ENCODE results near the gene KRT78. TPM values are rescaled to one million over a fixed set of nuclear protein-coding genes. Genes with fewer than 3 reads are reported as not detected.

Gene KRT78
- total and polyA plus RNA-seq, 4 donors, result 0.06 TPM; not detected in 3

DNA sequence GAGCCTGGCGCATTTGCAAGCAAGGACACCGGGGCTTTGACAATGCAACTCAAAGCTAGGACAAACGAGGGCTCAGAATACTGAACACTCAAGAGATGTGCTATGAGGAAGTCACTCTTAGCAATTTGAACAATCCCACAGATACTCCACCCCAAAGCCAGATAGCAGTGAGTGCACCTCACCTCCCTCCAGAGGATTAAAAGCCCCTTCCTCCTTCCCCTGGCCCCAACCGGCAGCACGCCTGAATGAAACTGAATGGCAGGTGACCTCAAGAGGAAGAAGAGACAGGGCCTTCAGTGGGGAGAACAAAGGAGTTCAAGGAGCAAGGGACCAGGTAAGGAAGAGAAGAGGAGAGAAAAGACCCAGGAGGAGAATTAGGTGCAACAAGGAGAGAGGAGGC lies 1.9 kb upstream of the KRT78 start:
- peaks cover 0 to 4% (median 0%) of the 10 kb centered on the region in 4 donors for H3K27me3 ChIP-seq (ENCODE audit: control insufficient read depth in 4 of 4, insufficient read depth in 4 of 4, low read length in 3 of 4)
- no peak for DNase-seq (ENCODE audit: low spot score)
- no peaks in the 10 kb centered on the region for H3K9me3 ChIP-seq (ENCODE audit: control insufficient read depth in 4 of 4, low read length in 3 of 4)
- no peak overlapping the region for H3K4me3 ChIP-seq (ENCODE audit: low read depth in 1 of 3, low read length in 3 of 3)
- TF ChIP-seq GABPA (IDR thresholded peaks at IDR 0.05 in 1 of 2, conservative IDR thresholded peaks at IDR 0.05 in 1 of 2) (no peak), EGR1 (IDR thresholded peaks at IDR 0.05; ENCODE audit: low read depth in 2 of 2) (no peak), TAF1 (conservative IDR thresholded peaks at IDR 0.05) (no peak), FOXA1 (IDR thresholded peaks at IDR 0.05) (no peak), HNF4G (IDR thresholded peaks at IDR 0.05) (no peak), FOXA2 (IDR thresholded peaks at IDR 0.05) (no peak), SP1 (IDR thresholded peaks at IDR 0.05) (no peak)
- TF ChIP-seq, protein P1, sequence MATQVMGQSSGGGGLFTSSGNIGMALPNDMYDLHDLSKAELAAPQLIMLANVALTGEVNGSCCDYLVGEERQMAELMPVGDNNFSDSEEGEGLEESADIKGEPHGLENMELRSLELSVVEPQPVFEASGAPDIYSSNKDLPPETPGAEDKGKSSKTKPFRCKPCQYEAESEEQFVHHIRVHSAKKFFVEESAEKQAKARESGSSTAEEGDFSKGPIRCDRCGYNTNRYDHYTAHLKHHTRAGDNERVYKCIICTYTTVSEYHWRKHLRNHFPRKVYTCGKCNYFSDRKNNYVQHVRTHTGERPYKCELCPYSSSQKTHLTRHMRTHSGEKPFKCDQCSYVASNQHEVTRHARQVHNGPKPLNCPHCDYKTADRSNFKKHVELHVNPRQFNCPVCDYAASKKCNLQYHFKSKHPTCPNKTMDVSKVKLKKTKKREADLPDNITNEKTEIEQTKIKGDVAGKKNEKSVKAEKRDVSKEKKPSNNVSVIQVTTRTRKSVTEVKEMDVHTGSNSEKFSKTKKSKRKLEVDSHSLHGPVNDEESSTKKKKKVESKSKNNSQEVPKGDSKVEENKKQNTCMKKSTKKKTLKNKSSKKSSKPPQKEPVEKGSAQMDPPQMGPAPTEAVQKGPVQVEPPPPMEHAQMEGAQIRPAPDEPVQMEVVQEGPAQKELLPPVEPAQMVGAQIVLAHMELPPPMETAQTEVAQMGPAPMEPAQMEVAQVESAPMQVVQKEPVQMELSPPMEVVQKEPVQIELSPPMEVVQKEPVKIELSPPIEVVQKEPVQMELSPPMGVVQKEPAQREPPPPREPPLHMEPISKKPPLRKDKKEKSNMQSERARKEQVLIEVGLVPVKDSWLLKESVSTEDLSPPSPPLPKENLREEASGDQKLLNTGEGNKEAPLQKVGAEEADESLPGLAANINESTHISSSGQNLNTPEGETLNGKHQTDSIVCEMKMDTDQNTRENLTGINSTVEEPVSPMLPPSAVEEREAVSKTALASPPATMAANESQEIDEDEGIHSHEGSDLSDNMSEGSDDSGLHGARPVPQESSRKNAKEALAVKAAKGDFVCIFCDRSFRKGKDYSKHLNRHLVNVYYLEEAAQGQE (IDR thresholded peaks at IDR 0.05), result no peak
- TF ChIP-seq, protein P2, sequence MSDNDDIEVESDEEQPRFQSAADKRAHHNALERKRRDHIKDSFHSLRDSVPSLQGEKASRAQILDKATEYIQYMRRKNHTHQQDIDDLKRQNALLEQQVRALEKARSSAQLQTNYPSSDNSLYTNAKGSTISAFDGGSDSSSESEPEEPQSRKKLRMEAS (IDR thresholded peaks at IDR 0.05), result no peak
- TF ChIP-seq, protein P3, sequence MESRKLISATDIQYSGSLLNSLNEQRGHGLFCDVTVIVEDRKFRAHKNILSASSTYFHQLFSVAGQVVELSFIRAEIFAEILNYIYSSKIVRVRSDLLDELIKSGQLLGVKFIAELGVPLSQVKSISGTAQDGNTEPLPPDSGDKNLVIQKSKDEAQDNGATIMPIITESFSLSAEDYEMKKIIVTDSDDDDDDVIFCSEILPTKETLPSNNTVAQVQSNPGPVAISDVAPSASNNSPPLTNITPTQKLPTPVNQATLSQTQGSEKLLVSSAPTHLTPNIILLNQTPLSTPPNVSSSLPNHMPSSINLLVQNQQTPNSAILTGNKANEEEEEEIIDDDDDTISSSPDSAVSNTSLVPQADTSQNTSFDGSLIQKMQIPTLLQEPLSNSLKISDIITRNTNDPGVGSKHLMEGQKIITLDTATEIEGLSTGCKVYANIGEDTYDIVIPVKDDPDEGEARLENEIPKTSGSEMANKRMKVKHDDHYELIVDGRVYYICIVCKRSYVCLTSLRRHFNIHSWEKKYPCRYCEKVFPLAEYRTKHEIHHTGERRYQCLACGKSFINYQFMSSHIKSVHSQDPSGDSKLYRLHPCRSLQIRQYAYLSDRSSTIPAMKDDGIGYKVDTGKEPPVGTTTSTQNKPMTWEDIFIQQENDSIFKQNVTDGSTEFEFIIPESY (IDR thresholded peaks at IDR 0.05), result no peak
- no peaks in the 10 kb centered on the region for H3K4me1 ChIP-seq (ENCODE audit: control insufficient read depth in 4 of 4, insufficient read depth in 4 of 4, low read length in 3 of 4)
- H3K9ac ChIP-seq (ENCODE audit: low read depth in 1 of 2, low read length in 2 of 2), result no peak overlapping the region
- H3K36me3 ChIP-seq (ENCODE audit: control insufficient read depth in 4 of 4, insufficient read depth in 3 of 4, low read depth in 1 of 4, low read length in 3 of 4), result no peaks in the 10 kb centered on the region
- H3K27ac ChIP-seq (ENCODE audit: low read depth in 1 of 2, low read length in 2 of 2), result no peak overlapping the region
- WGBS, result 81% methylated on average over 5 of the region's 5 CpGs

DNA sequence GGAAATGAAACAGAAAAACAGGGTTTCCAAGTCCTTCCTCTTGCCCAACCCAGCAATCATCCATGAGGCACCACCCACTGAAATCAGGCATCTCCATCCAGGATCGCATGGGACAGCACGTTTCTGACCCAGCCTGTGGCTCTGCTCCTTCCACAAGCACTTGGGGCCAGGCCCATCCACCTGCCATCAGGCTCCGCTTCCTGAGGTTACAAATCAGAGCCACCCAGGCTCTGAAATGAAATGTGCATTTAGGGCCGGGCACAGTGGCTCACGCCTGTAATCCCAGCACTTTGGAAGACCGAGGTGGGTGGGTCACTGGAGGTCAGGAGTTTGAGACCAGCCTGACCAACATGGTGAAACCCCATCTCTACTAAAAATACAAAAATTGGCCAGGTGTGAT lies 717 bp upstream of the KRT78 start:
- Histone ChIP-seq H3K36me3 (ENCODE audit: control insufficient read depth in 4 of 4, insufficient read depth in 3 of 4, low read depth in 1 of 4, low read length in 3 of 4) (no peaks in the 10 kb centered on the region), H3K4me1 (ENCODE audit: control insufficient read depth in 4 of 4, insufficient read depth in 4 of 4, low read length in 3 of 4) (no peaks in the 10 kb centered on the region), H3K9ac (ENCODE audit: low read depth in 1 of 2, low read length in 2 of 2) (no peak overlapping the region), H3K9me3 (ENCODE audit: control insufficient read depth in 4 of 4, low read length in 3 of 4) (no peaks in the 10 kb centered on the region), H3K27me3 (ENCODE audit: control insufficient read depth in 4 of 4, insufficient read depth in 4 of 4, low read length in 3 of 4) (peaks cover 0 to 4% (median 0%) of the 10 kb centered on the region in 4 donors), H3K4me3 (ENCODE audit: low read depth in 1 of 3, low read length in 3 of 3) (no peak overlapping the region), H3K27ac (ENCODE audit: low read depth in 1 of 2, low read length in 2 of 2) (no peak overlapping the region)
- 85% methylated on average over 6 of the region's 6 CpGs for WGBS
- DNase-seq (ENCODE audit: low spot score), result no peak
- TF ChIP-seq GABPA (IDR thresholded peaks at IDR 0.05 in 1 of 2, conservative IDR thresholded peaks at IDR 0.05 in 1 of 2) (no peak), NR2F2 (IDR thresholded peaks at IDR 0.05) (no peak), FOXA2 (IDR thresholded peaks at IDR 0.05) (no peak), HNF4A (conservative IDR thresholded peaks at IDR 0.05) (no peak), YY1 (IDR thresholded peaks at IDR 0.05) (no peak), HNF4G (IDR thresholded peaks at IDR 0.05) (no peak), JUND (IDR thresholded peaks at IDR 0.05) (no peak), EGR1 (IDR thresholded peaks at IDR 0.05; ENCODE audit: low read depth in 2 of 2) (no peak), FOXA1 (IDR thresholded peaks at IDR 0.05) (no peak), TAF1 (conservative IDR thresholded peaks at IDR 0.05) (no peak), RAD21 (IDR thresholded peaks at IDR 0.05) (no peak), SP1 (IDR thresholded peaks at IDR 0.05) (no peak), RXRA (IDR thresholded peaks at IDR 0.05) (no peak)
- TF ChIP-seq, protein P3 (IDR thresholded peaks at IDR 0.05), result no peak
- TF ChIP-seq, protein P2 (IDR thresholded peaks at IDR 0.05), result no peak
- TF ChIP-seq, protein P4, sequence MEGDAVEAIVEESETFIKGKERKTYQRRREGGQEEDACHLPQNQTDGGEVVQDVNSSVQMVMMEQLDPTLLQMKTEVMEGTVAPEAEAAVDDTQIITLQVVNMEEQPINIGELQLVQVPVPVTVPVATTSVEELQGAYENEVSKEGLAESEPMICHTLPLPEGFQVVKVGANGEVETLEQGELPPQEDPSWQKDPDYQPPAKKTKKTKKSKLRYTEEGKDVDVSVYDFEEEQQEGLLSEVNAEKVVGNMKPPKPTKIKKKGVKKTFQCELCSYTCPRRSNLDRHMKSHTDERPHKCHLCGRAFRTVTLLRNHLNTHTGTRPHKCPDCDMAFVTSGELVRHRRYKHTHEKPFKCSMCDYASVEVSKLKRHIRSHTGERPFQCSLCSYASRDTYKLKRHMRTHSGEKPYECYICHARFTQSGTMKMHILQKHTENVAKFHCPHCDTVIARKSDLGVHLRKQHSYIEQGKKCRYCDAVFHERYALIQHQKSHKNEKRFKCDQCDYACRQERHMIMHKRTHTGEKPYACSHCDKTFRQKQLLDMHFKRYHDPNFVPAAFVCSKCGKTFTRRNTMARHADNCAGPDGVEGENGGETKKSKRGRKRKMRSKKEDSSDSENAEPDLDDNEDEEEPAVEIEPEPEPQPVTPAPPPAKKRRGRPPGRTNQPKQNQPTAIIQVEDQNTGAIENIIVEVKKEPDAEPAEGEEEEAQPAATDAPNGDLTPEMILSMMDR (IDR thresholded peaks at IDR 0.05; ENCODE audit: low read depth, low read length, missing input control), result no peak
- TF ChIP-seq, protein P1 (IDR thresholded peaks at IDR 0.05), result no peak
- TF ChIP-seq, protein P5, sequence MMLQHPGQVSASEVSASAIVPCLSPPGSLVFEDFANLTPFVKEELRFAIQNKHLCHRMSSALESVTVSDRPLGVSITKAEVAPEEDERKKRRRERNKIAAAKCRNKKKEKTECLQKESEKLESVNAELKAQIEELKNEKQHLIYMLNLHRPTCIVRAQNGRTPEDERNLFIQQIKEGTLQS (IDR thresholded peaks at IDR 0.05), result no peak
